Glutamatergic neuron (in vitro differentiated cells): ENCODE data around the gene FGD5. TPM values are rescaled to one million over a fixed set of nuclear protein-coding genes. Genes with fewer than 3 reads are reported as not detected.

Source experiments
- DNase-seq: peaks from one replicate; pipeline ENCODE4 v3.0.0; 2022
- H3K27ac Mint-ChIP-seq: one replicate; pipeline ENCODE4 v1.8.0; 2020; ENCODE audit warnings: mild to moderate bottlenecking, mixed read lengths, inconsistent platforms; ENCODE audit not compliant: unreplicated experiment
- H3K27me3 Mint-ChIP-seq: one replicate; pipeline ENCODE4 v1.8.0; 2020; ENCODE audit warnings: mild to moderate bottlenecking, moderate library complexity, mixed read lengths, inconsistent platforms; ENCODE audit not compliant: unreplicated experiment
- H3K36me3 Mint-ChIP-seq: one replicate; pipeline ENCODE4 v1.8.0; 2020; ENCODE audit warnings: mild to moderate bottlenecking, mixed read lengths, inconsistent platforms; ENCODE audit not compliant: unreplicated experiment
- H3K4me1 Mint-ChIP-seq: one replicate; pipeline ENCODE4 v1.8.0; 2020; ENCODE audit warnings: mild to moderate bottlenecking, low read depth, mixed read lengths, inconsistent platforms; ENCODE audit not compliant: unreplicated experiment
- H3K4me3 Mint-ChIP-seq: one replicate; pipeline ENCODE4 v1.8.0; 2020; ENCODE audit warnings: mild to moderate bottlenecking, mixed read lengths, inconsistent platforms; ENCODE audit not compliant: unreplicated experiment
- H3K9me3 Mint-ChIP-seq: one replicate; pipeline ENCODE4 v1.8.0; 2020; ENCODE audit warnings: mild to moderate bottlenecking, moderate library complexity, mixed read lengths, inconsistent platforms; ENCODE audit not compliant: unreplicated experiment
- CTCF ChIP-seq: fragments of 200-600 bp; sonication (generic); IDR thresholded peaks from one replicate; pipeline ENCODE4 v1.5.0; 2021; ENCODE audit not compliant: partially characterized antibody, unreplicated experiment
- total RNA-seq: library from RNA; stranded (reverse); fragmentation: NEBNext Ultra II Directional; extraction: Animal tissue kit (Norgen Biotek cat#: 25700); gene quantifications from one replicate; pipeline ENCODE4 v1.2.1, GENCODE V29; 2021; ENCODE audit not compliant: unreplicated experiment

Gene FGD5
- total RNA-seq, 1 donor from 2014 or later = 3.1 TPM

- Mint-ChIP-seq H3K36me3 (no peaks in the 10 kb centered on the region), H3K4me1 (peaks cover 17% of the 10 kb centered on the region), H3K27ac (no peak overlapping the region)
Observed at GRCh38 chr3:14875411-14876175, 56.8 kb downstream of the FGD5 start.

DNA sequence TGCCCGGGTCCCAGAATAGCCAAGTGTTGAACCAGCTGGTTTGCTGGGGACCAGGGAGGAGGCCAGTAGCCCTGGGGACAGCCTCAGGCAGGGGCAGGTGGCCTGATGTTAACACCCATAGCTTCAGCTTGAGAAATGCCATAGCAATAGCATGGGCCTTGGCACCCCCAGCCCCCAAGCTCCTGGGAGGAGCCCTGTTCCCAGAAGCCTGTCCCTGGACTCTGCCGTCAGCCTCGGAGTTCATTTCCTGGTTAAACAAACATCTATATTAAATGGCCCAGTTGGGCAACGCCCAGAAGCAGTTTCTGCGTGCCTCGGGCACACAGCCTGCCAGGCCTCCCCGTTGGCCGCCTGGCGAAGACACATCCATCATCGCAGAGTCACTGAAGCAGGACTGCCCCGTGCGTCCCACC, 58.2 kb downstream of the FGD5 start:
- H3K4me3 Mint-ChIP-seq = no peak overlapping the region
- peaks cover 4% of the 10 kb centered on the region for H3K27me3 Mint-ChIP-seq
- peaks cover 7% of the 10 kb centered on the region for H3K9me3 Mint-ChIP-seq
- TF ChIP-seq CTCF = no peak
- H3K27ac Mint-ChIP-seq = no peak overlapping the region
- H3K36me3 Mint-ChIP-seq = no peaks in the 10 kb centered on the region
- peaks cover 19% of the 10 kb centered on the region for H3K4me1 Mint-ChIP-seq
- DNase-seq = no peak

More at GRCh38 chr3:14875411-14876175, 56.8 kb downstream of the FGD5 start:
- TF ChIP-seq CTCF = no peak
- H3K27me3 Mint-ChIP-seq = peaks cover 4% of the 10 kb centered on the region
- DNase-seq = no peak
- peaks cover 7% of the 10 kb centered on the region for H3K9me3 Mint-ChIP-seq
- H3K4me3 Mint-ChIP-seq = no peak overlapping the region

DNA sequence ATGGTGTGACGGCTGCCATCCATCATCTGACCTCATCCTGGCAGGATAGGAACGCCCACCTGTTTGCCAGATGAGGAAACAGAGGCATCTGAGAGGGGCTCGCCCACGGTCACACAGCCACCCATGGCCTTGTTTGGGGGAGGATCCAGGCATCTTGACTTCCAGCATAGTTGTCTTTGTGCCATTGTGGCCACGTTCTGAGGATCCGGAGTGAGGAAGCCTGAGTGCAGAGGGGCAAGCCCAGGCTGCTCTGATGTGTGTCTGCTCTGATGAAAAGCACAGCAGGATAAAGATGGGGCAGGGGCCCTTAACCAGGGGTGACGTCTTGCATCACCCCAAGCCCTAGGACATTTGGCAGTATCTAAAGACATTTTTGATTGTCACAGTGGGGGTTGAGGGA, 58.7 kb downstream of the FGD5 start:
- DNase-seq = no peak
- peaks cover 19% of the 10 kb centered on the region for H3K4me1 Mint-ChIP-seq
- H3K4me3 Mint-ChIP-seq = no peak overlapping the region
- peaks cover 7% of the 10 kb centered on the region for H3K9me3 Mint-ChIP-seq
- no peak for TF ChIP-seq CTCF
- H3K27me3 Mint-ChIP-seq = peaks cover 4% of the 10 kb centered on the region
- no peaks in the 10 kb centered on the region for H3K36me3 Mint-ChIP-seq
- no peak overlapping the region for H3K27ac Mint-ChIP-seq

GRCh38 chr3:14879211-14879874, 60.6 kb downstream of the FGD5 start:
- Mint-ChIP-seq H3K27me3 (peaks cover 7% of the 10 kb centered on the region), H3K27ac (peak overlapping the region; percentile 77), H3K4me1 (peaks cover 19% of the 10 kb centered on the region), H3K36me3 (no peaks in the 10 kb centered on the region), H3K4me3 (peak overlapping the region; percentile 43), H3K9me3 (peaks cover 7% of the 10 kb centered on the region)
- TF ChIP-seq CTCF = no peak
- peak; percentile 57 for DNase-seq

DNA sequence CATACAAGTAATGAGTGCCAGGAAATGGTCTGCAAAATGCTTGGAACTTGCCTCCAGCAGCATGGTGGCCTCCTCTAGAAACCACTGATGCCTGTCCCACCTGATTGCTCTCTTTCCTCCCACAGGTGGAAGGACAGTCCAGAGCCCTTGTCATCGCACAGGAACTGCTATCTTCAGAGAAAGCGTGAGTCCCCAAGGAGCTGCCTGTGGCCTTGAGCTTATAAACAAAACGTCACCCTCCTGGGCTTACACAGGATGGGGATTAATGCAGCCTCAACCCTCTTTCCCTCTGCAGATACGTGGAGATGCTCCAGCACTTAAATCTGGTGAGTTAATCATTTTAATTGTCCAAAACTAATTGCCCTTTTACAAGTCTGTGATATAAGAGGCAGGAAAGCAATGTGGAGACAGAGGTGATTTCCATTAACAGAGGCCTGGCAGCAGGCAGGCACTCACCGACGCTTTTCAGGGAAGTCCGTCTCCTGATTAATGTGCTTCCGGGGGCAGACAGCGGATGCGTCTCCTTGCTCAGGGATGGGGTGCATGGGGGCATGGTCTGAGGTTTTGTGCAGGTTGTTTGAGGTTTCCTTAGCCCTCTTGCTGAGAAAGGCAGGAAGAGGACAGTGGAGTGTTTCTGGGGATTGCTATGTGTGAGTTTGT, 61.8 kb downstream of the FGD5 start:
- peaks cover 9% of the 10 kb centered on the region for H3K9me3 Mint-ChIP-seq
- peaks cover 7% of the 10 kb centered on the region for H3K27me3 Mint-ChIP-seq
- DNase-seq = no peak
- no peaks in the 10 kb centered on the region for H3K36me3 Mint-ChIP-seq
- peaks cover 13% of the 10 kb centered on the region for H3K4me1 Mint-ChIP-seq
- H3K27ac Mint-ChIP-seq = peak overlapping the region; percentile 4
- no peak overlapping the region for H3K4me3 Mint-ChIP-seq
- TF ChIP-seq CTCF = no peak
